ENCODE data around the gene GAS7.

The GAS7 gene

GRCh38 chr17:9958586-9959281, 239.7 kb downstream of the GAS7 start:
- no peak for DNase-seq
- H3K27ac ChIP-seq, result no peak overlapping the region
- in situ Hi-C loops (cut with HindIII; ENCODE audit: low pct_ligation_motif_present, low sequenced_read_pairs), result no loop called here
- H3K27me3 ChIP-seq (replicated peaks), result no peaks in the 10 kb centered on the region
- TF ChIP-seq, protein P1, sequence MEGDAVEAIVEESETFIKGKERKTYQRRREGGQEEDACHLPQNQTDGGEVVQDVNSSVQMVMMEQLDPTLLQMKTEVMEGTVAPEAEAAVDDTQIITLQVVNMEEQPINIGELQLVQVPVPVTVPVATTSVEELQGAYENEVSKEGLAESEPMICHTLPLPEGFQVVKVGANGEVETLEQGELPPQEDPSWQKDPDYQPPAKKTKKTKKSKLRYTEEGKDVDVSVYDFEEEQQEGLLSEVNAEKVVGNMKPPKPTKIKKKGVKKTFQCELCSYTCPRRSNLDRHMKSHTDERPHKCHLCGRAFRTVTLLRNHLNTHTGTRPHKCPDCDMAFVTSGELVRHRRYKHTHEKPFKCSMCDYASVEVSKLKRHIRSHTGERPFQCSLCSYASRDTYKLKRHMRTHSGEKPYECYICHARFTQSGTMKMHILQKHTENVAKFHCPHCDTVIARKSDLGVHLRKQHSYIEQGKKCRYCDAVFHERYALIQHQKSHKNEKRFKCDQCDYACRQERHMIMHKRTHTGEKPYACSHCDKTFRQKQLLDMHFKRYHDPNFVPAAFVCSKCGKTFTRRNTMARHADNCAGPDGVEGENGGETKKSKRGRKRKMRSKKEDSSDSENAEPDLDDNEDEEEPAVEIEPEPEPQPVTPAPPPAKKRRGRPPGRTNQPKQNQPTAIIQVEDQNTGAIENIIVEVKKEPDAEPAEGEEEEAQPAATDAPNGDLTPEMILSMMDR (IDR thresholded peaks at IDR 0.05; ENCODE audit: low read depth, low read length, missing control alignments), result no peak
- no peak overlapping the region for H3K4me3 ChIP-seq (ENCODE audit: low read depth, low read length)
- no peaks in the 10 kb centered on the region for H3K36me3 ChIP-seq (replicated peaks)

GRCh38 chr17:9957244-9957643, 241.2 kb downstream of the GAS7 start:
- no peak overlapping the region for H3K4me3 ChIP-seq (ENCODE audit: low read depth, low read length)
- TF ChIP-seq, protein P1 (IDR thresholded peaks at IDR 0.05; ENCODE audit: low read depth, low read length, missing control alignments), result no peak
- H3K27ac ChIP-seq, result no peak overlapping the region
- H3K36me3 ChIP-seq (replicated peaks), result no peaks in the 10 kb centered on the region
- no peaks in the 10 kb centered on the region for H3K27me3 ChIP-seq (replicated peaks)
- DNase-seq, result no peak
- in situ Hi-C loops (cut with HindIII; ENCODE audit: low pct_ligation_motif_present, low sequenced_read_pairs), result no loop called here

GRCh38 chr17:9956474-9957131, 241.8 kb downstream of the GAS7 start:
- in situ Hi-C loops (cut with HindIII; ENCODE audit: low pct_ligation_motif_present, low sequenced_read_pairs), result no loop called here
- Histone ChIP-seq H3K27me3 (replicated peaks) (no peaks in the 10 kb centered on the region), H3K27ac (no peak overlapping the region), H3K4me3 (ENCODE audit: low read depth, low read length) (no peak overlapping the region), H3K36me3 (replicated peaks) (no peaks in the 10 kb centered on the region)
- no peak for DNase-seq
- TF ChIP-seq, protein P1 (IDR thresholded peaks at IDR 0.05; ENCODE audit: low read depth, low read length, missing control alignments), result no peak

GRCh38 chr17:9953492-9953891, 244.9 kb downstream of the GAS7 start:
- Histone ChIP-seq H3K4me3 (ENCODE audit: low read depth, low read length) (no peak overlapping the region), H3K27ac (no peak overlapping the region), H3K36me3 (replicated peaks) (no peaks in the 10 kb centered on the region), H3K27me3 (replicated peaks) (no peaks in the 10 kb centered on the region)
- in situ Hi-C loops (cut with HindIII; ENCODE audit: low pct_ligation_motif_present, low sequenced_read_pairs), result no loop called here
- TF ChIP-seq, protein P1 (IDR thresholded peaks at IDR 0.05; ENCODE audit: low read depth, low read length, missing control alignments), result no peak
- DNase-seq, result no peak

DNA sequence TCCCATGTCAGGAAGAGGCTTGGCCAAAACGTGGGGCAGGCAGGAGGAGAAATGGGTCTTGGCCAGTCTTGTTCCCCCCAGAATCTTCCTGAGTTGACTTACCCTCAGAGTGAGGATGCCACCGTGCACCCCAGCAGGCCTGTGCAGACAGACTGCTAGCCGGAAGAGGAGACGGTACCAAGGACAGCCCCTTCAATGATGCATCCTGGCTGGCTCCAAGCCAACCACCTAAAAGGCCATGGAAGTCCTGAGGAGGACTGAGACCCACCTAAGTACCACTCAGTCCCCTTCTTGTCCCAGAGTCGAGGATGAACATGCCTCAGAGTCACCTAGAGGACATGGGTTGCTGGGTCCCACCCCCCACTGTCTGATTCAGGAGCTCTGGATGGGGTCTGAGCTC, 246.6 kb downstream of the GAS7 start:
- Histone ChIP-seq H3K27me3 (replicated peaks) (no peaks in the 10 kb centered on the region), H3K27ac (no peak overlapping the region), H3K4me3 (ENCODE audit: low read depth, low read length) (no peak overlapping the region), H3K36me3 (replicated peaks) (no peaks in the 10 kb centered on the region)
- DNase-seq, result no peak
- in situ Hi-C loops (cut with HindIII; ENCODE audit: low pct_ligation_motif_present, low sequenced_read_pairs), result no loop called here
- TF ChIP-seq, protein P1 (IDR thresholded peaks at IDR 0.05; ENCODE audit: low read depth, low read length, missing control alignments), result no peak

Data from brain microvascular endothelial cell (primary cell).